K562 (cell line): ENCODE data around the gene BSN. TPM values are rescaled to one million over a fixed set of nuclear protein-coding genes. Genes with fewer than 3 reads are reported as not detected.

Source experiments
- CHD7 ChIP-seq: fragments of 200-600 bp; sonication (generic); IDR thresholded peaks from one replicate; pipeline ENCODE4 v1.6.1; 2012; ENCODE audit warnings: mild to moderate bottlenecking, low read depth, low read length, inconsistent platforms
- CREB1 ChIP-seq, 2 experiments: sonication (generic) in 1 of 2; formaldehyde crosslinking in 1 of 2; IDR thresholded peaks; 2 replicates each; pipeline versions ENCODE4 v1.6.1 to v1.8.0; 2012 to 2022; ENCODE audit warnings: inconsistent platforms in 1 of 2, mild to moderate bottlenecking in 1 of 2, missing genetic modification reagents in 1 of 2, moderate library complexity in 1 of 2
- E2F1 ChIP-seq: sonication (generic); formaldehyde crosslinking; IDR thresholded peaks from 2 replicates; pipeline ENCODE4 v1.8.1; 2023; ENCODE audit warnings: mild to moderate bottlenecking, missing genetic modification reagents, moderate library complexity
- HBP1 ChIP-seq: fragments of 450-650 bp; formaldehyde crosslinking; IDR thresholded peaks from 2 replicates; pipeline ENCODE4 v1.4.0; 2022; ENCODE audit warnings: missing genetic modification characterization
- HDAC8 ChIP-seq: fragments of 450-650 bp; IDR thresholded peaks from 2 replicates; pipeline ENCODE4 v1.6.1; 2016; ENCODE audit warnings: mild to moderate bottlenecking, missing genetic modification characterization, moderate library complexity, missing compliant biosample characterization
- MAZ ChIP-seq, 2 experiments: fragments of 450-650 bp in 1 of 2; sonication (generic) in 1 of 2; formaldehyde crosslinking; IDR thresholded peaks in 1 of 2; conservative IDR thresholded peaks in 1 of 2; 2 replicates each; pipeline versions ENCODE4 v1.4.0 to v1.5.0; 2020; ENCODE audit warnings: mild to moderate bottlenecking in 1 of 2, missing genetic modification reagents in 1 of 2
- MCM7 ChIP-seq, 2 experiments: fragments of 450-650 bp; IDR thresholded peaks; 2 replicates each; pipeline ENCODE4 v1.6.1; 2016 to 2018
- NR4A1 ChIP-seq, 2 experiments: fragments of 250-450 bp in 1 of 2; fragments of 450-650 bp in 1 of 2; sonication (Bioruptor Pico) in 1 of 2; IDR thresholded peaks; 2 replicates each; pipeline versions ENCODE4 v1.4.0 to v1.6.1; 2016 to 2020; ENCODE audit warnings: mild to moderate bottlenecking in 2 of 2, missing compliant biosample characterization in 1 of 2, missing genetic modification characterization in 1 of 2, moderate library complexity in 1 of 2
- PHB ChIP-seq: fragments of 250-450 bp; sonication (Bioruptor Pico); IDR thresholded peaks from 2 replicates; pipeline ENCODE4 v1.5.0; 2021
- TCFL5 ChIP-seq: fragments of 250-450 bp; sonication (Bioruptor Pico); conservative IDR thresholded peaks from 2 replicates; pipeline ENCODE4 v1.6.1; 2021; ENCODE audit warnings: mild to moderate bottlenecking, moderate library complexity, matching md5 sums
- TFAM ChIP-seq: fragments of 250-450 bp; sonication (Bioruptor Pico); conservative IDR thresholded peaks from 2 replicates; pipeline ENCODE4 v1.5.0; 2021; ENCODE audit warnings: mild to moderate bottlenecking, moderate library complexity
- polyA plus RNA-seq, 8 experiments: library from polyadenylated mRNA; depleted of rRNA in 4 of 8; stranded (reverse) in 5 of 8; unstranded in 3 of 8; fragments of >200 nt; fragmentation: Nextera tagmentation in 2 of 8; fragmentation: Illumina TruSeq in 1 of 8; extraction: Ambion mirVana in 2 of 8; extraction: Trizol in 1 of 8; gene quantifications; 2 replicates each; pipeline versions ENCODE4 v1.2.1 to v1.2.3, GENCODE V29; 2011 to 2014; ENCODE audit warnings: inconsistent platforms in 1 of 8, missing spikeins in 1 of 8
- total RNA-seq, 7 experiments: library from RNA; depleted of rRNA in 6 of 7; stranded (reverse); fragments of >200 nt in 6 of 7; fragmentation: Illumina TruSeq in 2 of 7; extraction: Trizol in 2 of 7; gene quantifications; 2 replicates each; pipeline versions ENCODE4 v1.2.1 to v1.2.3, GENCODE V29; 2011 to 2021; ENCODE audit warnings: low replicate concordance in 1 of 7

BSN gene
- total and polyA plus RNA-seq, 9 of the 15 experiments (the other 6 are each of a cell fraction or from before 2014, with no cell fraction given): 0.03 to 1.5 (median 0.29) TPM

- TF ChIP-seq CHD7 (no peak), HBP1 (0 out of 2 replicates have a peak, but pooled peaks have one; percentile 38), PHB (CRISPR knock-in tag) (no peak), MAZ (CRISPR knock-in tag; conservative IDR thresholded peaks at IDR 0.05 in 1 of 2, IDR thresholded peaks at IDR 0.05 in 1 of 2) (peak in 1 of 2 experiments; percentile 81), TFAM (CRISPR knock-in tag) (no peak), TCFL5 (no peak), E2F1 (CRISPR knock-in tag) (no peak), HDAC8 (tag) (no peak), MCM7 (IDR thresholded peaks at IDR 0.05) (no peak), NR4A1 (CRISPR knock-in tag; IDR thresholded peaks at IDR 0.05) (no peak), NR4A1 (tag; IDR thresholded peaks at IDR 0.05) (0 out of 2 replicates have a peak, but pooled peaks have one; percentile 7), CREB1 (IDR thresholded peaks at IDR 0.05) (no peak; the same call in 1 of the 2 replicates), CREB1 (CRISPR knock-in tag; IDR thresholded peaks at IDR 0.05) (peak; percentile 24)
Measured at GRCh38 chr3:49673715-49674496, 119.6 kb downstream of the BSN start, which contains the start of gene APEH (continued).
